ENCODE measurements around the gene SPSB1. TPM values are rescaled to one million over a fixed set of nuclear protein-coding genes. Genes with fewer than 3 reads are reported as not detected.

Gene SPSB1
- total and polyA plus RNA-seq, 2 experiments from 2014 or later = 2.4 to 6.8 TPM

GRCh38 chr1:9281071-9281827, 11.4 kb upstream of the SPSB1 start:
- H3K9me3 Mint-ChIP-seq = peaks cover 9% of the 10 kb centered on the region; the same call in 2 of the 3 replicates
- no peaks in the 10 kb centered on the region for H3K36me3 ChIP-seq (ENCODE audit: insufficient read depth)
- DNase-seq (ENCODE audit: low spot score) = no peak
- H3K4me2 ChIP-seq = peak overlapping the region; percentile 60; the same call in 1 of the 2 replicates
- peaks cover 6% of the 10 kb centered on the region; the same call in 1 of the 2 replicates for H3K4me1 ChIP-seq (ENCODE audit: insufficient read depth)
- no peak overlapping the region for H3K4me3 ChIP-seq
- no peak overlapping the region for H3K4me3 Mint-ChIP-seq
- H3K79me2 ChIP-seq (replicated peaks; ENCODE audit: insufficient read depth) = no peaks in the 10 kb centered on the region
- no peaks in the 10 kb centered on the region for H3K27me3 ChIP-seq (ENCODE audit: insufficient read depth)
- ATAC-seq = no peak
- H3K4me1 Mint-ChIP-seq = peaks cover 22% of the 10 kb centered on the region
- no peak overlapping the region for H3K27ac ChIP-seq (ENCODE audit: low read depth)
- no peaks in the 10 kb centered on the region for H3K36me3 Mint-ChIP-seq (ENCODE audit: low read depth)
- H3K27me3 Mint-ChIP-seq (ENCODE audit: insufficient read depth, low read depth, poor library complexity) = peaks cover 4% of the 10 kb centered on the region
- peak overlapping the region; percentile 85; the same call in 1 of the 2 replicates for H2AFZ ChIP-seq
- no peaks in the 10 kb centered on the region for H3K9me2 ChIP-seq (ENCODE audit: insufficient read depth)
- no peaks in the 10 kb centered on the region for H4K20me1 ChIP-seq (replicated peaks; ENCODE audit: insufficient read depth)
- no peaks in the 10 kb centered on the region for H3F3A ChIP-seq (replicated peaks; ENCODE audit: low read depth)
- H3K27ac Mint-ChIP-seq = no peak overlapping the region
- TF ChIP-seq ZNF114 (CRISPR knock-in tag; IDR thresholded peaks at IDR 0.05) = no peak

GRCh38 chr1:9281908-9282695, 10.6 kb upstream of the SPSB1 start:
- Mint-ChIP-seq H3K9me3 (peaks cover 16% of the 10 kb centered on the region; the same call in 2 of the 3 replicates), H3K4me1 (peaks cover 19% of the 10 kb centered on the region), H3K4me3 (no peak overlapping the region), H3K27ac (no peak overlapping the region), H3K27me3 (ENCODE audit: insufficient read depth, low read depth, poor library complexity) (peaks cover 3% of the 10 kb centered on the region), H3K36me3 (ENCODE audit: low read depth) (no peaks in the 10 kb centered on the region)
- Histone ChIP-seq H3K4me2 (no peak overlapping the region), H3K79me2 (replicated peaks; ENCODE audit: insufficient read depth) (no peaks in the 10 kb centered on the region), H3K27ac (ENCODE audit: low read depth) (no peak overlapping the region), H3K4me3 (no peak overlapping the region), H4K20me1 (replicated peaks; ENCODE audit: insufficient read depth) (no peaks in the 10 kb centered on the region), H3K27me3 (ENCODE audit: insufficient read depth) (no peaks in the 10 kb centered on the region), H3K9me2 (ENCODE audit: insufficient read depth) (no peaks in the 10 kb centered on the region), H3K4me1 (ENCODE audit: insufficient read depth) (peaks cover 6% of the 10 kb centered on the region; the same call in 1 of the 2 replicates), H3K36me3 (ENCODE audit: insufficient read depth) (no peaks in the 10 kb centered on the region), H3F3A (replicated peaks; ENCODE audit: low read depth) (no peaks in the 10 kb centered on the region), H2AFZ (no peak overlapping the region)
- ATAC-seq = no peak
- no peak for DNase-seq (ENCODE audit: low spot score)
- TF ChIP-seq JUNB (IDR thresholded peaks at IDR 0.05; ENCODE audit: unreplicated experiment) = no peak
- no peak for TF ChIP-seq CREB1 (CRISPR knock-in tag; IDR thresholded peaks at IDR 0.05; ENCODE audit: low read depth)
- no peak for TF ChIP-seq REST (IDR thresholded peaks at IDR 0.05; ENCODE audit: unreplicated experiment)
- no peak for TF ChIP-seq POLR2AphosphoS5 (IDR thresholded peaks at IDR 0.05; ENCODE audit: low read depth)
- TF ChIP-seq ZNF331 (CRISPR knock-in tag; IDR thresholded peaks at IDR 0.05; ENCODE audit: low read depth) = no peak

Data from GM23338 (cell line).